ENCODE data around the gene PACS1.

The PACS1 gene

DNA sequence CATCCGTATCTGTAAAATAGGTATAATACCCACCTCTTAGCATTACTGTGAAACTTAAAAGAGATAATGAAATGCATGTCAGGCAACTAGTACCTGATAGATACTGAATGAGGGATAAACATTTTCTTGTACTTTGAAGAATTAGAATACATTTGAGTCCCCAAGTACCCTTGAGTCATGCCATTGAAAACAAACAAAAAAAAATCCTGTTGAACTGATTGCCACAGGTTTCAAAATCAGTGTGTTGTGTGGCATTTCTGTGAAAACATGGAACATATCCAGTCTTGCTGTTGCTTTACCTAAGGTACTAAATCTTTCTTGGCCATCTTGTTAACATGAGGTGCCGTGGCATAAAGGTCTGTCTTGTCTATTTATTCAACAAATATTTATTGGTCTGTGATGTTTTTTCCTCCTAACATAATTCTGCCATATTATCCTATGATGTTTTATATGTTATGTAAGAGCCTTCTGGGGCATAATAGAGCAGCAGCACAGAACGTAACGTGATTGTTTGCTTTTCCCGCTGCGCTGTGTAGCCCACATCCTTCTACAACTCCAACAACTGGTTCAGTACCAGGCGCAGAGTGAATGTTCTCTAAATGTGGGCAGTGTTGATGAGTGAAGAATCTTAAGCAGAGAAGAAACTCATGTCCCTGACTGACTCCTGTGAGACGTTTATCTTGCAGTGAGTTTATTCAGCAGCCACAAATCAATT lies 119.1 kb downstream of the PACS1 start:
- no peak for DNase-seq

DNA sequence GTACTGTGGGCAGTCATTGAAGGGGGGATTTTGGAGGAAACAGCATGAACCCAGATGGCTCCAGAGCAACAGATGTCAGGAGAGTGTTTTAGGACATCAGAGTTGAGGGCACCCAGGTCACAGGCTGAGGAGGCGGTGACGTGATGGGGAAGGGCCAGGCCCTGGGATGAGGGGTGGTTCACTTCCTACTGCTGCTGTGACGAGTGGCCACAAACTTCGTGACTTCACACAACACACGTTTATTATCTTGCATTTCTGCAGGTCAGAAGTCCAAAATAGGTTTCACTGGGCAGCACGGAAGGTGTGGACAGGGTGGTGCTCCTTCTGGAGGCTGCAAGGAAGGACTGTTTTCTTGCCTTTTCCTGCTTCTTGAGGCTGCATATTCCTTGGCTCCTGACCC lies 120.7 kb downstream of the PACS1 start:
- no peak for DNase-seq

GRCh38 chr11:66192181-66192863 lies 122.2 kb downstream of the PACS1 start:
- no peak for DNase-seq

GRCh38 chr11:66194391-66194790 lies 124.3 kb downstream of the PACS1 start:
- no peak for DNase-seq

DNA sequence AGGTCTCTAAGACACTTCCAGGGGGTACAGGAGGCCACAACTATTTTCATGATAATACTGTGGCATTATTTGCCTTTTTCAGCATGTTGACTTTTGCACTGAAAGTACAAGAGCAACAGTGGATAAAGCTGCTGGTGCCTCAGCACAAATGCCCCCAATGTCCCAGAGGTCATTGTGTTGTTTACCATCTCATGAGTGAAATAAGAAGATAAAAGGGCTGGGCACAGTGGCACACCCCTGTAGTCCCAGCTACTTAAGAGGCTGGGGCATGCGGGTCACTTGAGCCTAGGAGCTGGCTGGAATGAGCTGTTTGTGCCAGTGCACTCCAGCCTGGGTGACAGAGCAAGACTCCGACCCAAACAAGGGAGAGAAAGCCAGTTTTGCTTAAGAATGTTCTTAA lies 125.8 kb downstream of the PACS1 start:
- DNase-seq: no peak

DNA sequence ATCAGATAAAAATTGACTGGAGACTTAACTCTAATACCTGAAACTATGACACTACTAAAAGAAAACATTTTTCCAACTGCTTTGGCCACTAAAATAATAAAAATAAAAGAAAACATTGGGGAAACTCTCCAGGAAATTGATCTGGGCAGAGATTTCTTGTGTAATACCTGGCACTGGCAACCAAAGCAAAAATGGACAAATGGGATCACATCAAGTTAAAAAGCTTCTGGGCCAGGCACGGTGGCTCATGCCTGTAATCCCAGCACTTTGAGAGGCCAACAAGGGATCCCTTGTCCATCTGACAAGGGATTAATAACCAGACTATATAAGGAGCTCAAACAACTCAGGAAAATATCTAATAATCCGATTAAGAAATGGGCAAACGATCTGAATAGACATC lies 133.8 kb downstream of the PACS1 start:
- DNase-seq: no peak

GRCh38 chr11:66204412-66204811 lies 134.3 kb downstream of the PACS1 start:
- no peak for DNase-seq

GRCh38 chr11:66207816-66208215 lies 137.7 kb downstream of the PACS1 start:
- no peak for DNase-seq

DNA sequence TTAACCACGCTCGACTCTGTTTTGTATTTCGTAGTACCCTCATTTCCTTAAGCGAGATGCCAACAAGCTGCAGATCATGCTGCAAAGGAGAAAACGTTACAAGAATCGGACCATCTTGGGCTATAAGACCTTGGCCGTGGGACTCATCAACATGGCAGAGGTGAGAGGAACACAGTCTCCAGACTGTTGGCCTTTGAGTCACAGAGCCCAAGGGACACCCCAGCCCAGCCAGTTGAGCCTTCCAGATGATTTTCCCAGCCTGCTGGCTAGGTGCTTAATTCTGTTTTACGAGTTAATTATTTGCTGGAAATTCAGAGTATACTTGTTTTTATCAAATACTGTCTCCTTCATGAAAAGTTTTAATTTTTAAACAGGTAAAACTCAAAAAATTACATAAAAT lies 141.0 kb downstream of the PACS1 start:
- DNase-seq: no peak

- DNase-seq: no peak
These were observed 146.8 kb downstream of the PACS1 start for GRCh38 chr11:66216911-66217310.

DNA sequence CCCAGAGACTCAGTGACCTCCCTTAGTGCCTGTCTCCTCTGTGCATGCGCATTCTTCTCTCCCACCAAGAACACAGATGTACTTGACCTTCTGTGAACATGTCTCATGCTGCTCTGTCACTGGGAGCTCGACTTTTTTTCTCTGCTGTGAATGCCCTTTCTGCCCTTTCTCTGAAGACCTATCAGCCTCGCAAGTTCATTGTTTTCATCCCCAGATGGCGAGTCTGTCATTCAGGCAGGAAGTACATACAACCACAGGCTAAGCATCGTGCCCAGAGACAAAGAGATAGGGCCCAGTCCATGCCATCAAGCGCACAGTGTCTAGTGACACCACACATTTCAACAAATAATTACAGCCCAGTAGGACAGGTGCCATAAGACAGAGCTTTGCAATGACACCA lies 148.0 kb downstream of the PACS1 start:
- DNase-seq: no peak

- DNase-seq: no peak
These were observed 149.0 kb downstream of the PACS1 start for GRCh38 chr11:66218846-66219620.

- no peak for DNase-seq
These were observed 149.9 kb downstream of the PACS1 start for GRCh38 chr11:66219846-66220565.

DNA sequence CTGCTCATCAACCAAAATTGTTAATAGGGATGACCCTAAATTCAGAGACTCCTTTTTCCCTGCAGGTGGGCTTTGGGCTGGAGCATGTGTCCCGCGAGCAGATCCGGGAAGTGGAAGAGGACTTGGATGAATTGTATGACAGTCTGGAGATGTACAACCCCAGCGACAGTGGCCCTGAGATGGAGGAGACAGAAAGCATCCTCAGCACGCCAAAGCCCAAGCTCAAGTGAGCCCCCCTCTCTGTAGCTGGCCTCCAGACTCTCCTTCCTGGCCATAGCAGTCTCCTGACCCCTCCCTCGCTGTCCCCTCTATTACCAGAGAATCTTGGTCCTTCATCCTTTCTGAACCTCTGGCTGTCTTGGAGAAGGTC lies 150.5 kb downstream of the PACS1 start:
- DNase-seq: no peak

DNA sequence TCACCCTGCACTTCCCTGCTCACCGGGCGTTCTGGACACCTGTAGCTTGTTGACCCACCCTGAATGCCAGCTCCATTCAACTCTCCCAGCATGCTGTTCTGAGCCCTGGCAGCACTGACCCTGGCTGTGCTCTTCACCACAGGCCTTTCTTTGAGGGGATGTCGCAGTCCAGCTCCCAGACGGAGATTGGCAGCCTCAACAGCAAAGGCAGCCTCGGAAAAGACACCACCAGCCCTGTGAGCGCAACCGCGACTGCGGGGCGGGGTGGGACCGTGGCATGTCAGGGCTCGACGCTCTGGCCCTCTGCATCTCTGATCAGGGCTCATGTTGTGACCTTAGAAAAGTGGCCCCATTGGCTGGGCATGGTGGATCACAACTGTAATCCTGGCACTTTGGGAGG lies 150.9 kb downstream of the PACS1 start:
- no peak for DNase-seq

- no peak for DNase-seq
These were observed 151.7 kb downstream of the PACS1 start for GRCh38 chr11:66221726-66222236.

DNA sequence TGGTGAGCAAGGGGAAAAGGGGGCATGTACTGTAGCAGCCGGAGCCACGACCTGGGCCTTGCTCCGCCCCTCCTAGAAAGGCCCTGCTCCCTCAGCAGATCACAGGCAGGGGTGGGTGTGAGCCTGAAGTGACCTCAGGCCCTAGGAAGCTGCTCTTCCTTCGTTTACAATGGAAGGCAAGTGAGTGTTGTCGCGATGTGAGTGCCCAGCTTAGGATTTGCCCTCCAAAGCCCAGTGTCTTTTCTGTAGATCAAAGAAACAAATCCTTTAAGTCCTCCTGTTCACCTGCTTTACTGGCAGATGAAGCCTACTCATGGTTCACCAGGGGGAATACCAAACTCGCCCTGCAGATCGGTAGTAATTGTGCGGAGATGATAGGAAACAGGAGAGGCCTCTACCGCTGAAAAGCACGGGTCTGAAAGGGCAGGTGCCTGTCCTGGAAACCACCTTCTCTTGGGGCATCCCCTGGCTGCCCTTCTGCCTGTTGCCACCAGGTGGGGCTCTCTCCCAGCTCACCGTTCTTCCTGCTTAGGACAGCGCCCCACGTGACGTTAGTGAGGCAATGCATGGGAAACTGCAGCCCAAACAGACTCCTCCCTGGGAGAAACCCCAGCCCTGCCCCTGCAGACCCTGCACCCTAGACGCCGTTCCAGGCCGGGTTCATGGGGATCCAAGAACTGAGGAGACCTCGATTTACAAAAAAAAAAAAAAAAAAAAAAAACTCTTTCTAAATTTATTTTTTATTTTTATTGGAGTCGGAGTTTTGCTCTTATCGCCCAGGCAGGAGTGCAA lies 152.5 kb downstream of the PACS1 start:
- DNase-seq: peak; percentile 92

GRCh38 chr11:66224226-66224855 lies 154.3 kb downstream of the PACS1 start:
- no peak for DNase-seq

DNA sequence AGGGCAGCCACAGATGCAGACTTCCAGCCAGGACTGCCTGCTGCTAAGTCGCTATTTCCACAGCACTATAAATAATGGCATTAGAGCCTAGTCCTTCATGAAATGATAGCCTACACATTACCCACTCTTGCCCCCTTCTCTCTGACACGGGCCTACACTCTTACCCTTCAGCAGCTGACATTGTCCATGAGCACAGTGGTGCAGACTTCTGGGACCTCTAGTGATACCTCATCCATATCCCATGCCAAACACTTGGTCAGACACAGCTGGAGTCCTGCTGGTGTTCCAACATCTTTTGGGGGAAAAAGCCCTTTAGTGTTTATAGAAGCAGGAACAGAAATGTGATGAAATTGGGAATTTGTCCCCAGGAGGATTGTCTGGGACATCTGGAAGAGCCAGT lies 155.0 kb downstream of the PACS1 start:
- no peak for DNase-seq

DNA sequence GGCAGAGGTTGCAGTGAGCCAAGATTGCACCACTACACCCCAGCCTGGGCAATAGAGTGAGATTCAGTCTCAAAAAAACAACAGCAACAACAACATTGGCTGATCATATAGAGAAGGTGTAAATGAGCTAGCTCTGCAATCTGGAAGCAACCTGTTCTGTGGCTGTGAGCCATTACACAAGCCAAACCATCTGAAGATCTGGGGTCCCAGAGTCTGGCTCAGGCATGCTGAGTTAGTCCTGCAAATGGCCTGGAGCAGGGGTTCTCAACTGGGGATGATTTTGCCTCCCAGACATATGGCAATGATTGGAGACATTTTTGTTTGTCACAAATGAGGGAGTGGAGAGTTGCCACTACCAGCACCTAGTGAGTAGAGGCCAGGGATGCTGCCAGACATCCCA lies 156.0 kb downstream of the PACS1 start:
- DNase-seq: no peak

- DNase-seq: no peak
These were observed 157.6 kb downstream of the PACS1 start for GRCh38 chr11:66227700-66228099.

- DNase-seq: no peak
These were observed 158.4 kb downstream of the PACS1 start for GRCh38 chr11:66228521-66228920.
